GM18519 (cell line): Measurements from ENCODE around the gene MAD1L1.

Experiments
- ATAC-seq: cut with Tn5 transposase; IDR thresholded peaks from one replicate; pipeline ENCODE4 v1.9.1; 2021; ENCODE audit warnings: mild to moderate bottlenecking, moderate library complexity; ENCODE audit not compliant: unreplicated experiment, low FRiP score

MAD1L1 gene

GRCh38 chr7:2144926-2145325, 87.8 kb downstream of the MAD1L1 start:
- ATAC-seq = no peak

- ATAC-seq = no peak
These were observed 88.7 kb downstream of the MAD1L1 start for GRCh38 chr7:2143981-2144595.

- no peak for ATAC-seq
These were observed 89.3 kb downstream of the MAD1L1 start for GRCh38 chr7:2143450-2143849.

DNA sequence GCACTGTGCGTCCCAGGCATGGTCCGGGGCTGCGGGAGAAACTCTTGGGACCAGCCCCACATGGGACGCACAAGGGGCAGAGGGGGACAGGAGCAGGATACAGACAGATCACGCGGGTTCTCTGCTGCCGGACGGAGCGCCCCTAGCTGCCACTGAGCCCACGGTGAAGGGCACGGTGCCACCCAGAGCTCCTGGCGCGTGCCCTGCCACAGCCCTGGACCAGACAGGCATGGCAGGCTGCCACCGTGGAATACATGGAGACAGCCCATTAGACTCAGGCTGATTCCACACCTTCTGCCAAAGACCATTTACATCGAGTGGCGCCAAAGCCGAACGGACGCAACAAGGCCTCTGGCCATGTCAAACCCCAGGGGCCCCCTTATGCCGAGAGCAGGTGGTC, 90.4 kb downstream of the MAD1L1 start:
- ATAC-seq = no peak

DNA sequence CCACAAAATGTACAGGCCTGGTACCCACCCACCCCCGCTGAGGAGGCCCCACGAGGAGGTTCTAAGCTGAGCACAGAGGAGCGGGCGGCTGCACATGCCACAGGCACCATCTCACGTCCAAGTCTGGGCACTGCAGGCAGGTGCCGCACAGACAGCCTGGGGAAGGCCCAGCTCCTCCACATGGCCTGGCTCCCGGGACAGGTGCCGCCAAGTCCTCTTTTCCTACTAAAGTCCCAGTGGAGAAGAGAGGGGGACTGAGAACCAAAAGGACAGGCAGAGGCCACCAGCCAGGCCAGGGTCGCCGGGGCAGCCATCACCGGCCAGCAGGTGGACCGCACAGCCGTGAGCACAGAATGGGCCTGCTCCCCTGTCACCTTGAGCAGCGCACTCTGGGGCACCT, 91.1 kb downstream of the MAD1L1 start:
- no peak for ATAC-seq

DNA sequence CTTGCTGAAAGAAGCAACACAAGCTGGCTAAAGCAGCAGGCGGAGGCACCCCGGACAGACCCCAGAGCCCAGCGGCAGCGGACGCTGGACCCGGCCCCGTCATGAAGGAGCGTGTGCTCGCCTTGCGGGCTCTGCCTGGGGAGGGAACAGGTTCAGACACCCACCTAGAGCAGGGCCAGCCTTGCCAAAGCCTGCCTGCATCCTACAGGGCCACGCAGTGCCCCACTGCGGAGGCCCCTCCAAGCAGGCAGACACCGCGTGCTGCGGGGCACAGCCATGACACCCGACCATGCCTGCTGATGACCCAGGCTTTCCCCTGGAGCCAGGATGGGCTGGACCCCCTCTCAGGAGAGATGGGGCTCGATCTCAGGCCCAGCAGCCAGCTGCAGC, 91.7 kb downstream of the MAD1L1 start:
- no peak for ATAC-seq

DNA sequence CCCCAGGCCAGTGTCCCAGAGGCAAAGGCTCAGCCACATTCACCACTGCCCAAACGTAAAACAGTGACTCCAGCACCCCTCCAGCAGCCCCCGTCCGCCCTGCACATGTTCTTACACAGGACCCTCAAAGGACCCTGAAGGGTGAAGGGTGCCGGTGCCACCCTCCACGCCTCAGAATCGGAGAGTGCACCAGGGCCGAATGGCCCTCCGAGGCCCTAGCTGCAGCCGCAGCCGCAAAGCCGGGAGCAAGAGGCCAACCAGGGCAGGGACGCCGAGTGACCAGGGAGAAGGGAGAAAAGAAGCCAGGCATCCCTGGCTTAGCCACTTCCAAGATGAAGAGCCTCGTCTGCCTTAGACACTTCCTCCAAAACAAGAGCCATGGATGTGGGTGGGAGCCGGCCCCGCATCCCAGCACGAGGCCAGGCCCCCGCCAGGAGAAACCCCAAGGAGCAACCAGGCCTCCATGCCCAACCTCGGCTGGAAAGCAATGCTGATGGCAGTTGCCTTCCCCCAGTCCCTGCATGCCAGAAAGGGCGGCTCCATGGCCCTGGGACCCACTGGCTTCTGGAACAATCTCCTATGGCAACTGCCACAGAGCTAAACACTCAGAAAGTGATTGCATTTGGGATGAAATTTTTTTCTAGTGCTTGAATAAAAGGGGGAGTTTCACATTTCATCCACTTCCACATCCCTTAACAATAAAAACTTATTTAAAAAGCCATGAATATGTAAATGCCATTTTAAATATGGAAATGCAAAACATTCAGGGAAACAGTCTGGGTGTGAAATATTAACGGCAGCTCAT, 92.3 kb downstream of the MAD1L1 start:
- ATAC-seq = no peak

DNA sequence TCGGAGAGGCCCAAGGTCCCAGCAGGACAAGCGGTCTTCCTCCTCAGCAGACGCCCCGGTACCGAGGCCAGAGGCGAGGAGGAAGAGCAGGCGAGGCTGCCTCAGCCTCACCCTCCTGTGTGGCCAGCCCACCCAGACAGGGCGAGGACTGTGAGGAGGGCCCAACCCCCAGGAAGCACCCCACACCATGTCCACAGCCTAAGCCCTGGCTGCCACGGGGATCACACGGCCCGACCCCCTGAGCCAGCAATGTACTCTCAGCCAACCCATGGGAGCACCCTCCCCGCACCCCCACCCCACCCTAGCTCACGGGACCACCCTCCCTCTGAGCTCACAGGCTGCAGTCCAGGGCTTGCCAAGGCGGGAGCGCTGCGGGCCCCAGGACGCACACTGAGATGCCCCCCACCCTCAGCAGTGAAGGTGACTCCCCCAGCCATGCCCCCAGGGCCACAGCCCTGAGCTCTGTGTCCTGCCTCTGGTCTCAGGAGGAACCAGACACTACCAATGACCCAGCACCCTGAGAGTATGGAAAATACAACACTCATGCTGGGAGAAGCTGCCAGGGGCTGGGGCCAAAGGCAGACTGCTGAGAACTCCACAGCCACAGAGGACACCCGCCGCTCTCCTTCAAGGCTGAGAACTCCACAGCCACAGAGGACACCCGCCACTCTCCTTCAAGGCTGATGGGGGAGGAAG, 93.6 kb downstream of the MAD1L1 start:
- no peak for ATAC-seq

DNA sequence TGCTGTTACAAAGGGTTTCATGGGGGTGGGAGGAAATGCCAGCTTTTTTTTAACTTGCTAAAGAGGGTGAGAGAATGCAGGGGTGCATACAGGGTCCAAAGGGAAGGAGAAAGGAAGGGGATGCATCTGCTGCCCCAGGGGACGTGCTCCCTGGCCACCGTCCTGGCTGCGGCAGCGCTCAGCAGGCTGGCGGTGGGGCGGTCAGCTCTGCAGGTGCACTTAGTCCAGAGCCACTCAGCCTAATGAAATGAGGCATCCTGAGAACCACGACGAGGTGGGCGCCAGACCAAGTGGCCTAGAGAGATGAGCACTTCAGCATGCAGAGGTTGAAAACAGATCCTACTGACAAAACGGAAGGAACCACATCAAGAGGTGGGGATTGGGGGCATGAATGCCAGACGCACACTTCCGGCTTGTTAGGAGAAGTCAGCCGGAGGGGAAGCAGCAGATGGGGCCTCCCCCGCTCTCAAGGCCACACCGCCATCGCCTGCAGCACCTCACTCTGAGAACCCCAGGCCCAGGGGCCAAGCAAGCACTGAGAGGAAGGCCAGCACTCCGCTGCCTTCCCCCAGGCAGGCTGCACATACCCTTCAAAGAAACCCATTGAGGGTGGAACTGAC, 94.5 kb downstream of the MAD1L1 start:
- no peak for ATAC-seq

- no peak for ATAC-seq
These were observed 98.0 kb downstream of the MAD1L1 start for GRCh38 chr7:2134740-2135139.

GRCh38 chr7:2132243-2132642, 100.5 kb downstream of the MAD1L1 start:
- no peak for ATAC-seq

GRCh38 chr7:2131800-2132199, 100.9 kb downstream of the MAD1L1 start:
- no peak for ATAC-seq

- ATAC-seq = no peak
These were observed 101.4 kb downstream of the MAD1L1 start for GRCh38 chr7:2131341-2131740.

DNA sequence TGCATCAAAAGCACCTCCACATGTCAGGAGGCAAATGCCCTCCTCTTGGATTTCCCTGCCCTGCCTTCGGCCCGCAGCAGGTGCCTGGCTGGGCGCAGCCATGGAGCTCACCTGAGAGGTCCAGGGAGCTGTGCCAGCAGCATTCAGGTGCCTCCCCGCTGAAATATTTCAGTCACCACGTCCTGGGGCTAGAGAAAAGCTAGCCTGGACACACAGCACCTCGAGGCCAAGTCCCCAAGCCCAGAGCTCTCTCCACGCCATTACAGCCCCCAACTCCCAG, 102.7 kb downstream of the MAD1L1 start:
- ATAC-seq = no peak

- no peak for ATAC-seq
These were observed 103.2 kb downstream of the MAD1L1 start for GRCh38 chr7:2129323-2130095.

- no peak for ATAC-seq
These were observed 104.0 kb downstream of the MAD1L1 start for GRCh38 chr7:2128601-2129322.

- no peak for ATAC-seq
These were observed 106.1 kb downstream of the MAD1L1 start for GRCh38 chr7:2126621-2127020.

- no peak for ATAC-seq
These were observed 106.8 kb downstream of the MAD1L1 start for GRCh38 chr7:2125931-2126330.

- ATAC-seq = no peak
These were observed 108.0 kb downstream of the MAD1L1 start for GRCh38 chr7:2124604-2125345.
